Endodermal cell (in vitro differentiated cells): Measurements from ENCODE around the gene ACTR3. TPM values are rescaled to one million over a fixed set of nuclear protein-coding genes. Genes with fewer than 3 reads are reported as not detected.

Experiments used
- DNase-seq: peaks from one replicate; pipeline ENCODE4 v3.0.0-alpha.2; 2017
- H3K27ac ChIP-seq: 2 replicates; pipeline ENCODE4 v1.5.1; 2013; ENCODE audit warnings: mild to moderate bottlenecking, low read depth, low read length, moderate library complexity
- H3K27me3 ChIP-seq: 2 replicates; pipeline ENCODE4 v1.6.1; 2013; ENCODE audit warnings: mild to moderate bottlenecking, low read length, moderate library complexity; ENCODE audit not compliant: insufficient read depth, control insufficient read depth, poor library complexity, severe bottlenecking
- H3K36me3 ChIP-seq: 2 replicates; pipeline ENCODE4 v1.7.0; 2013; ENCODE audit warnings: mild to moderate bottlenecking, low read length, moderate library complexity; ENCODE audit not compliant: control insufficient read depth, insufficient read depth
- H3K4me1 ChIP-seq: one replicate; pipeline ENCODE4 v1.7.0; 2013; ENCODE audit warnings: low read length; ENCODE audit not compliant: control insufficient read depth, insufficient read depth
- H3K4me3 ChIP-seq: 2 replicates; pipeline ENCODE4 v1.5.1; 2013; ENCODE audit warnings: mild to moderate bottlenecking, low read length, moderate library complexity
- H3K9ac ChIP-seq: 2 replicates; pipeline ENCODE4 v1.6.1; 2013; ENCODE audit warnings: mild to moderate bottlenecking, low read length, moderate library complexity; ENCODE audit not compliant: poor library complexity, severe bottlenecking; ENCODE audit errors: extremely low read depth
- H3K9me3 ChIP-seq: 2 replicates; pipeline ENCODE4 v1.6.1; 2013; ENCODE audit warnings: mild to moderate bottlenecking, low read length, moderate library complexity; ENCODE audit not compliant: control insufficient read depth
- H3K27ac Mint-ChIP-seq: 2 replicates; pipeline ENCODE4 v1.8.0; 2020; ENCODE audit warnings: mixed read lengths
- H3K27me3 Mint-ChIP-seq: 2 replicates; pipeline ENCODE4 v1.8.0; 2021; ENCODE audit warnings: mild to moderate bottlenecking, mixed read lengths; ENCODE audit not compliant: insufficient read depth
- H3K36me3 Mint-ChIP-seq: 2 replicates; pipeline ENCODE4 v1.8.0; 2020; ENCODE audit warnings: low read depth, mixed read lengths
- H3K4me1 Mint-ChIP-seq: 2 replicates; pipeline ENCODE4 v1.8.0; 2020; ENCODE audit warnings: mixed read lengths
- H3K4me3 Mint-ChIP-seq: 2 replicates; pipeline ENCODE4 v1.8.0; 2020; ENCODE audit warnings: mild to moderate bottlenecking, moderate library complexity, mixed read lengths
- H3K9me3 Mint-ChIP-seq: 2 replicates; pipeline ENCODE4 v1.8.0; 2020; ENCODE audit warnings: mild to moderate bottlenecking, mixed read lengths
- WGBS, 2 experiments: methylation state at CpG; one replicate each; pipeline versions ENCODE4 v1.1.5 to v1.1.7; 2013; ENCODE audit warnings: missing lambda C conversion rate in 2 of 2, mixed read lengths in 1 of 2; ENCODE audit not compliant: insufficient coverage in 1 of 2, insufficient read length in 1 of 2; 5-methylcytosine and 5-hydroxymethylcytosine counted together
- total RNA-seq, 2 donors: library from RNA; stranded (reverse); fragmentation: NEBNext Ultra II Directional in 1 of 2; extraction: Animal tissue kit (Norgen Biotek cat#: 25700) in 1 of 2; gene quantifications; 2 replicates in 1 of 2; 3 replicates in 1 of 2; pipeline ENCODE4 v1.2.1, GENCODE V29; 2021
- TF ChIP-seq, protein P1 (sequence below): fragments of 200-600 bp; sonication (generic); conservative IDR thresholded peaks from 2 replicates; pipeline ENCODE4 v1.5.0; 2021; ENCODE audit warnings: antibody characterized with exemption, mild to moderate bottlenecking

ACTR3 gene
- total RNA-seq, 2 donors from 2014 or later, result 168 to 192 TPM

DNA sequence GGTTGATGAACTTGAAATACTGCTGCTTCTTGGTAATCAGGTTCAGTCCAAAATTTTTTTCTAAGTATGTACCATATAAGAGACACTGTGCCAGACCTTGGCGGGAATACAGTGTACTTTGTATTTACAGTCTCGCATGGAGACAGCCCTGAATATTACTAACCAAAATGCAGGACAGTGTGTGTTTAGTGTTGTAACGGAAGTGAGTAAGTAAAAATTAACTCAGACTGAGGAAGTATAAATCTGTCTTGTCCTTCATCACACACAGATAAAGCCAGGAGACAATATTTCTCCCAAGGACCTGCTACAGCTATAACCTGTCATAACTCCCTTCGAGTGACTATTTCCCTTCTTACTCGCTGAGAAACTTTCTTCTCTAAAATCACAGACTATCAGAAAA, 76.9 kb downstream of the ACTR3 start:
- no peak overlapping the region for H3K27ac Mint-ChIP-seq

DNA sequence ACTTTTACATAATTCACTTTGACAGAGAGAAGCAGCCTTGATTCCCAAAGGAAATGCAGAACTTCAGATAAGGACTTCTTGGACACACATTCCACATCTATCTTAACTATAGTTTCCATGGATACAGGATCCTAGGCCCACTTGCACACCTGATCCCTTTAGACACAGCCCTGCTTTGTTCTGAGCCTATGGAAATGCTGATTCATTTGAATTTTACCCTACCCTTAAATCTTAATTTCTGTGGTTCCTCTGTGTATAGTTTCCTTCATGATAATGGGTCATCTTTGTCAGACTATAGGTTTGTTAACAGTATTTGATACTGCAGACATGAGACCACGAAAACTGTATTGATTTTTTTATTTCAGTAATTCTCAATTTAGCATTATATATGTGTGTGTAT, 77.4 kb downstream of the ACTR3 start:
- Histone ChIP-seq H3K9me3 (no peaks in the 10 kb centered on the region), H3K4me3 (no peak overlapping the region), H3K36me3 (peaks cover 17% of the 10 kb centered on the region), H3K27ac (no peak overlapping the region), H3K27me3 (no peaks in the 10 kb centered on the region), H3K4me1 (peaks cover 3% of the 10 kb centered on the region), H3K9ac (no peak overlapping the region)
- TF ChIP-seq, protein P1, sequence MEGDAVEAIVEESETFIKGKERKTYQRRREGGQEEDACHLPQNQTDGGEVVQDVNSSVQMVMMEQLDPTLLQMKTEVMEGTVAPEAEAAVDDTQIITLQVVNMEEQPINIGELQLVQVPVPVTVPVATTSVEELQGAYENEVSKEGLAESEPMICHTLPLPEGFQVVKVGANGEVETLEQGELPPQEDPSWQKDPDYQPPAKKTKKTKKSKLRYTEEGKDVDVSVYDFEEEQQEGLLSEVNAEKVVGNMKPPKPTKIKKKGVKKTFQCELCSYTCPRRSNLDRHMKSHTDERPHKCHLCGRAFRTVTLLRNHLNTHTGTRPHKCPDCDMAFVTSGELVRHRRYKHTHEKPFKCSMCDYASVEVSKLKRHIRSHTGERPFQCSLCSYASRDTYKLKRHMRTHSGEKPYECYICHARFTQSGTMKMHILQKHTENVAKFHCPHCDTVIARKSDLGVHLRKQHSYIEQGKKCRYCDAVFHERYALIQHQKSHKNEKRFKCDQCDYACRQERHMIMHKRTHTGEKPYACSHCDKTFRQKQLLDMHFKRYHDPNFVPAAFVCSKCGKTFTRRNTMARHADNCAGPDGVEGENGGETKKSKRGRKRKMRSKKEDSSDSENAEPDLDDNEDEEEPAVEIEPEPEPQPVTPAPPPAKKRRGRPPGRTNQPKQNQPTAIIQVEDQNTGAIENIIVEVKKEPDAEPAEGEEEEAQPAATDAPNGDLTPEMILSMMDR, result no peak
- Mint-ChIP-seq H3K27ac (no peak overlapping the region), H3K9me3 (no peaks in the 10 kb centered on the region), H3K36me3 (no peaks in the 10 kb centered on the region), H3K27me3 (no peaks in the 10 kb centered on the region), H3K4me1 (peaks cover 18% of the 10 kb centered on the region), H3K4me3 (no peak overlapping the region)
- WGBS, 2 experiments, result no CpG with 5 or more reads among the region's 1 CpG
- DNase-seq, result no peak

More for the DNA sequence above, 76.9 kb downstream of the ACTR3 start:
- no peak overlapping the region for H3K27ac ChIP-seq
- H3K4me3 Mint-ChIP-seq, result no peak overlapping the region
- no peak for DNase-seq
- no peak overlapping the region for H3K9ac ChIP-seq
- no peak overlapping the region for H3K4me3 ChIP-seq
- peaks cover 18% of the 10 kb centered on the region for H3K4me1 Mint-ChIP-seq
- no peaks in the 10 kb centered on the region for H3K36me3 Mint-ChIP-seq
- no peaks in the 10 kb centered on the region for H3K27me3 ChIP-seq
- peaks cover 3% of the 10 kb centered on the region for H3K4me1 ChIP-seq
- TF ChIP-seq, protein P1, result no peak
- H3K9me3 Mint-ChIP-seq, result no peaks in the 10 kb centered on the region
- no peaks in the 10 kb centered on the region for H3K27me3 Mint-ChIP-seq
- WGBS, 2 experiments, result 90 to 94% methylated on average over 4 to 5 of the region's 5 CpGs
- H3K36me3 ChIP-seq, result peaks cover 14% of the 10 kb centered on the region
- H3K9me3 ChIP-seq, result no peaks in the 10 kb centered on the region

DNA sequence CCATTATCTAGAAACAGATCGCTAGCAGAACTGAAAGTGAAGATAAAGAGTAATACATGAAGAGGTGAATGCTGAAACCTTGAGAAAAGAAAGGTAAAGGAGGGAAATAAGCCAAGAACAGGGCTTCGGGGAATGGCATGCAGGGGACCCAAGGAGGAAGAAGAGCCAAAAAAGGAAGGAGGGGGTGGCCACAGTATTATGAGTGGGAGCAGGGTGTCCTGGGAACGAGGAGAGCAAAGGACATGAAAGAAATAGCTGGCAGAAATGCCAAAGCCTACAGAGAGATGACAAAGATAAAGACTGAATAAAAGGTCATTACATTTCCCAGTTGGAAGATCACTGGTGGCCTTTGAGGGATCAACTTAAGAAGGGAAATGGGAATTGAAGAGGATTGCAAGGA, 82.9 kb downstream of the ACTR3 start:
- H3K27me3 ChIP-seq, result no peaks in the 10 kb centered on the region
- peaks cover 15% of the 10 kb centered on the region for H3K4me1 Mint-ChIP-seq
- H3K4me3 ChIP-seq, result no peak overlapping the region
- no peaks in the 10 kb centered on the region for H3K9me3 Mint-ChIP-seq
- H3K4me3 Mint-ChIP-seq, result no peak overlapping the region
- peaks cover 21% of the 10 kb centered on the region for H3K36me3 ChIP-seq
- no peak for DNase-seq
- H3K27ac Mint-ChIP-seq, result no peak overlapping the region
- TF ChIP-seq, protein P1, result no peak
- 85 to 90% methylated on average over 2 to 3 of the region's 3 CpGs for WGBS, 2 experiments
- H3K9ac ChIP-seq, result no peak overlapping the region
- H3K4me1 ChIP-seq, result peaks cover 5% of the 10 kb centered on the region
- H3K36me3 Mint-ChIP-seq, result peaks cover 4% of the 10 kb centered on the region
- no peaks in the 10 kb centered on the region for H3K9me3 ChIP-seq
- H3K27me3 Mint-ChIP-seq, result no peaks in the 10 kb centered on the region
- H3K27ac ChIP-seq, result no peak overlapping the region
